Measurements from ENCODE around the gene XIRP1.
A peak's percentile ranks its signal among the peaks of the same experiment; 100 is the strongest.

Gene XIRP1

DNA sequence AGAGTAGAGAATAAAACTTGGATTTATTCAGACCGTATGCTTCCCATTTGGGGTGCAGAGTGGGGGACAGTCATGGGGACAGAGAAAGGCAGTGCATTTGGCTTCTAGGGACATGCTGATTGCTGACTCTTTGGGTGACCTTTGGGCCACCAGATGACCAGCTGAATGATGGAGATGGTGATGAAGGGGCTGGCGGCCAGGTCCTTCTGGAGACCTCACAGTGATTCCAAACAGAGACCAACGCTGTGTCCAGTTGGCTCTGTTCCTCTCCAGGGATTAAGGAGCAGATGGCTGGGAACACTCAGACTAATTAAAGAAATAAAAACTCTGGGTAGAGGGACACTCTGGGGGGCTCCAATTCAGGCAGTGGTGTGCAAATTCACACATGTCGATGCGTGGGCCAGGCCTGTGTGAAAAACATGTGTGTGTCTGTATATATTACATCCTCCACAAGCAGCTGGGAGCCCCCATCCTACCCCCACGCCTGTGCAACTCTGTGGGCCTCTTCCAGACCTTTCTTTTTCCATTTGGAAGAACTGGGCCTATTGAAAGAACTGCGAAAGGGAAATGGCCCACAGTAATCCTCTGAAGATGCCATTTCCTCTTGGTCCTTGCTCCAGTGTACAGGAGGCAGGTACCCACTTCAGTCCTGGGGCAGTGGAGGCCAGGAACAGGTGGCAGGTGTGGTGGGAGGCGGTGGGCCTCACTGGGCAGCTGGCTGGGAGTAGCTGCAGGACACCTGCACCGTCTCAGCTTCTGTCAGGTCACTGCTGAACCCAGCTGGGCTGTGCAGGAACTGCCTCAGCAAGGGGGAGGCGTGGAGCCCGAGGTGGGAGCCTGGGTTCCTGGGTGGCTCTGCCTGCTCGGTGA, 8.9 kb downstream of the XIRP1 start:
- Histone ChIP-seq H3K36me3 (replicated peaks) (no peaks in the 10 kb centered on the region), H3K4me3 (ENCODE audit: low read depth, low read length) (no peak overlapping the region), H3K27me3 (replicated peaks) (no peaks in the 10 kb centered on the region), H3K27ac (no peak overlapping the region)
- TF ChIP-seq CTCF (IDR thresholded peaks at IDR 0.05; ENCODE audit: low read depth, low read length, missing control alignments) = no peak
- in situ Hi-C loops (cut with HindIII; ENCODE audit: low pct_ligation_motif_present, low sequenced_read_pairs) = no loop called here
- no peak for DNase-seq

GRCh38 chr3:39181408-39182335, 10.7 kb downstream of the XIRP1 start:
- in situ Hi-C loops (cut with HindIII; ENCODE audit: low pct_ligation_motif_present, low sequenced_read_pairs) = no loop called here
- Histone ChIP-seq H3K4me3 (ENCODE audit: low read depth, low read length) (no peak overlapping the region), H3K27ac (no peak overlapping the region), H3K36me3 (replicated peaks) (no peaks in the 10 kb centered on the region), H3K27me3 (replicated peaks) (no peaks in the 10 kb centered on the region)
- no peak for TF ChIP-seq CTCF (IDR thresholded peaks at IDR 0.05; ENCODE audit: low read depth, low read length, missing control alignments)
- DNase-seq = no peak

DNA sequence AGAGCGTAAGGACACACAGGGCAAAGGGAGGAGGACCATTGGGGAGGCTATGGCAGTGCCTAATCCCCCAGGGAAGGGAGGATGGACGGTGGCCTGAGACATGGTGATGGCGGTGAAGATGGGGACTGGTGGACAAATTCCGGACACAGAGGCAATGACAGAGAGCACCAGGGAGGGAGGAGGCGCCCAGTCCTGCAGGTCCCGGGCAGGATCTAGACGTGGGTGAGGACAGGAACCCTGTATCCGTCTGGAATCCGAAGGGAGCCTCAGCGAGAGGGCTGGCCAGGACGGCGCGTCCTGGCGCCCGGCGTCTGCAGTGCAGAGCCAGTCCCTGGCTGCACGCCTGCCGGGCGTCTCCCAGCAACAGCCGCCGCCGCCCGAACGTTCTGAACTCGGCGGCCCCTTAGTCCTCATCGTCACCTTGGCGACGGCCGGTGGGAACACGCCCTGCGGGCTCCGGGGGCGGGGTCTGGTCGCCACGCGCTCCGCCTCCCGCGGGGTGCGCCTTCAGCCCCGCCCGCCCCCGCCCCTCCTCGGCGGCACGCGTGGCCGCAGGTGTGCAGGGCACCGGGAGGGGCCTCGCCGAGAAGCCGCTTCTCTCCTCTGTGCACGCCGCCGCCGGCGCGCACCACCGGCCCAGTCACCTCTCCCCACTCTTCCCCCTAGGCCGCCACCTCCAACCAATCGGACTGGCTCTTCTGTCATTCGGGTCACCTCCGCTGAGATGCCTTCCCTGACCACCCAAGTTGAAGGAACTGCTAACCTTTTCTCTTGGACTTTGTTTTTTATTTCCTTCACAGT, 11.6 kb downstream of the XIRP1 start:
- no peak overlapping the region for H3K27ac ChIP-seq
- no peaks in the 10 kb centered on the region for H3K36me3 ChIP-seq (replicated peaks)
- DNase-seq = peak; percentile 62
- in situ Hi-C loops (cut with HindIII; ENCODE audit: low pct_ligation_motif_present, low sequenced_read_pairs) = no loop called here
- peak overlapping the region; percentile 42 for H3K4me3 ChIP-seq (ENCODE audit: low read depth, low read length)
- TF ChIP-seq CTCF (IDR thresholded peaks at IDR 0.05; ENCODE audit: low read depth, low read length, missing control alignments) = peak; percentile 36
- H3K27me3 ChIP-seq (replicated peaks) = no peaks in the 10 kb centered on the region

- no peaks in the 10 kb centered on the region for H3K36me3 ChIP-seq (replicated peaks)
- no peak for DNase-seq
- TF ChIP-seq CTCF (IDR thresholded peaks at IDR 0.05; ENCODE audit: low read depth, low read length, missing control alignments) = no peak
- peak overlapping the region; percentile 36 for H3K4me3 ChIP-seq (ENCODE audit: low read depth, low read length)
- in situ Hi-C loops (cut with HindIII; ENCODE audit: low pct_ligation_motif_present, low sequenced_read_pairs) = no loop called here
- H3K27ac ChIP-seq = no peak overlapping the region
- H3K27me3 ChIP-seq (replicated peaks) = no peaks in the 10 kb centered on the region
Observed at GRCh38 chr3:39180183-39180545, 12.2 kb downstream of the XIRP1 start.

GRCh38 chr3:39178553-39178952, 13.8 kb downstream of the XIRP1 start:
- in situ Hi-C loops (cut with HindIII; ENCODE audit: low pct_ligation_motif_present, low sequenced_read_pairs) = no loop called here
- TF ChIP-seq CTCF (IDR thresholded peaks at IDR 0.05; ENCODE audit: low read depth, low read length, missing control alignments) = no peak
- H3K4me3 ChIP-seq (ENCODE audit: low read depth, low read length) = no peak overlapping the region
- DNase-seq = no peak
- no peaks in the 10 kb centered on the region for H3K36me3 ChIP-seq (replicated peaks)
- no peaks in the 10 kb centered on the region for H3K27me3 ChIP-seq (replicated peaks)
- no peak overlapping the region for H3K27ac ChIP-seq
